GM12864 (cell line): ENCODE measurements around the gene PEX26.

Experiments used
- DNase-seq: peaks from one replicate; pipeline ENCODE4 v3.0.0-alpha.2; 2011; ENCODE audit warnings: low read depth
- H3K4me3 ChIP-seq: 2 replicates; pipeline ENCODE4 v1.5.1; 2011; ENCODE audit warnings: mild to moderate bottlenecking, low read depth, low read length, control low read depth
- CTCF ChIP-seq: IDR thresholded peaks from 2 replicates; pipeline ENCODE4 v1.5.1; 2011; ENCODE audit warnings: low read depth, mild to moderate bottlenecking, moderate library complexity, low read length, control low read depth, inconsistent platforms; ENCODE audit errors: missing control alignments

Gene PEX26

DNA sequence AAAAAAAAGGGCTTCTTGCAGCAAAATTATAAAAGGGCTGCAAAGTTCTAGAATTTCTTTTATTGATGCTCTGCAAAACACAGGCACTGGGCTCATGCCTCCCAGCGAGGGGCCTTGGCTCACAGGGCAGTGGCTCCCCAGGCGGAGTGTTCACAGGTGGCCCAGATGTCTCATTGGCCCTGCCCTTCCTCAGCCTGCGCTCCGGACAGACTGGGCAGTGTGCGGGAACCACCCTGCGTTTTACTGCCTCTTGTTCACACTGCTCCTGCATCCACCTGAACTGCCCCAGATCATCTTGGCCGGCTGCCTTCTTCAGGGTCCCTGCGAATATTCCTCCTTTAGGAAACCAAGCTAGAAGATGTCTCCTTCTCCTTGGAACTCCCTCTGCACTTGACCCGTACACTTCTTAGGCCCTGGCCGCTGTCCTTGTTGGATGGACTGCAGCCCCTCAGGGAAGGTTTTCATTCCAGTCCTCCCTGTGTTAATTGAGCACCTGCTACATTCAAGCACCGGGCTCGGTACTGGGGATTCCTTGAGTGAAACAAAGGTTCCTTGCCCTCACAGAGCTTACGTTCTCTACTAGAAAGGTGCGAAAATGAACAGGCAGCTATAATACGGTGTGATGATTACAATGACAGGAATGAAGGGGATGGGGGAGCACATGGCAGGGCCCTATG, 37.3 kb downstream of the PEX26 start:
- H3K4me3 ChIP-seq: no peak overlapping the region
- DNase-seq: no peak
- no peak for TF ChIP-seq CTCF

GRCh38 chr22:18115906-18116371, 38.1 kb downstream of the PEX26 start:
- DNase-seq: no peak
- TF ChIP-seq CTCF: no peak
- H3K4me3 ChIP-seq: no peak overlapping the region

DNA sequence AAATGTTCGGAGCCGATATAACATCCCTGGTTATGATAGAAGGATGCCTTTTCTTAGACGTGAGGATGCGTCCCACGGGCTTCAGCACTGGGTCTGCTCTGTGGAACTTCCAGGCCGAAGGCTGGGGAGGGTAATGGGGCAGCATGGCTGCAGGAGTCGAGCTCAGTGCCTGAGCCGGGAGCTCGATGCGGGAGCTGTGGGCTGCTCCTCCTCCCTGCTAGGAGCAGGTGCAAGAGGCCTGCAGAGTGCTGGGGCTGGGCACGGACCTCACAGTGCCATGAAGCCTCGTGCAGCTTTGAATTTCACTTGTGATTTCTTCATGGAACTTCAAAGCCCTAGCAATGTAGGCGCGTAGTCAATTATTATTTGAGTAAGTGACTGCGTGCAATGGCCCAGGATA, 38.8 kb downstream of the PEX26 start:
- H3K4me3 ChIP-seq: no peak overlapping the region
- TF ChIP-seq CTCF: no peak
- no peak for DNase-seq

DNA sequence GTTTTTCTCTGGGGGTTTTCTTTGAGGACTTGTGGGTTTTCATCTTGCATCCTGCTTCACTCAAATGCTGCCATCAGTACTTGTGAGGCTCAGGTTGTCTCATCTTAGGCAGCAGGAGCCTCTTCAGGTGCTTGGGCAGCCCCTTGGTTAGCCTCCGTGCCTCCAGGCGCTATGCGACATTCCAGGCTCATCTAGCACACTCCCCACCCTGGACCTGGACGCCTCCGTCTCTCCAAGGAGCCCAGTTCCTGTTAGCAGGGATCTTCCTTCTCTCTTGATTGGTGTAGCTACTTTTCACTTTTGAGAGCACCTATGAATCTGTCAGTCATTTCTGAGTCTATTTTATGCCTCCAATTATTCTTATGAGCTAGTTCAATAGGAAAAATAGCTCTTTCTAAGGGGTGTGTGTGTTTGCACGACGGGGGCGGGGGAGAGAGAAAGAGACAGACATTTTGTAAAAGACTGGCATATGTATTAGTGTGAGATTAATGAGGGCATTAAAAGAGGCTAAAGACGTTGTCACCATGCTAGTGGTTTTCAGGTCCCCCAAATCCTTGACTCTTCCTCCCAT, 40.6 kb downstream of the PEX26 start:
- no peak overlapping the region for H3K4me3 ChIP-seq
- no peak for DNase-seq
- no peak for TF ChIP-seq CTCF

GRCh38 chr22:18119409-18120110, 41.8 kb downstream of the PEX26 start:
- no peak for TF ChIP-seq CTCF
- H3K4me3 ChIP-seq: no peak overlapping the region
- no peak for DNase-seq

- no peak for DNase-seq
- TF ChIP-seq CTCF: no peak
- H3K4me3 ChIP-seq: no peak overlapping the region
Observed at GRCh38 chr22:18120857-18121256, 43.1 kb downstream of the PEX26 start.
